ENCODE data around the gene PNPLA8.

DNA sequence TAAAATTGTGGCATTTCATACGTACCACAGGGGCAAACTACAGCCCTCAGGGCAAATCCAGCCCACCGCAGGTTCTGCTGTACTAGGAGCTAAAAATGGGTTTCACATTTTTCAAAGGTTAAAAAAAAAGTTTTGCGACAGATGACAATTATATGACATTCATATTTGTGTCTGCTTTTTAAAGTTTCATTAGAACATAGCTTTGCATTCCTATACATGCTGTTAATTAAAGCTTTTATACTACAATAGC is 758 bp upstream of the PNPLA8 start:
- no peak for TF ChIP-seq POLR2A (IDR thresholded peaks at IDR 0.05)
- TF ChIP-seq, protein P1, sequence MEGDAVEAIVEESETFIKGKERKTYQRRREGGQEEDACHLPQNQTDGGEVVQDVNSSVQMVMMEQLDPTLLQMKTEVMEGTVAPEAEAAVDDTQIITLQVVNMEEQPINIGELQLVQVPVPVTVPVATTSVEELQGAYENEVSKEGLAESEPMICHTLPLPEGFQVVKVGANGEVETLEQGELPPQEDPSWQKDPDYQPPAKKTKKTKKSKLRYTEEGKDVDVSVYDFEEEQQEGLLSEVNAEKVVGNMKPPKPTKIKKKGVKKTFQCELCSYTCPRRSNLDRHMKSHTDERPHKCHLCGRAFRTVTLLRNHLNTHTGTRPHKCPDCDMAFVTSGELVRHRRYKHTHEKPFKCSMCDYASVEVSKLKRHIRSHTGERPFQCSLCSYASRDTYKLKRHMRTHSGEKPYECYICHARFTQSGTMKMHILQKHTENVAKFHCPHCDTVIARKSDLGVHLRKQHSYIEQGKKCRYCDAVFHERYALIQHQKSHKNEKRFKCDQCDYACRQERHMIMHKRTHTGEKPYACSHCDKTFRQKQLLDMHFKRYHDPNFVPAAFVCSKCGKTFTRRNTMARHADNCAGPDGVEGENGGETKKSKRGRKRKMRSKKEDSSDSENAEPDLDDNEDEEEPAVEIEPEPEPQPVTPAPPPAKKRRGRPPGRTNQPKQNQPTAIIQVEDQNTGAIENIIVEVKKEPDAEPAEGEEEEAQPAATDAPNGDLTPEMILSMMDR (IDR thresholded peaks at IDR 0.05), result no peak
